ENCODE results near the gene UBE2M.

The UBE2M gene

DNA sequence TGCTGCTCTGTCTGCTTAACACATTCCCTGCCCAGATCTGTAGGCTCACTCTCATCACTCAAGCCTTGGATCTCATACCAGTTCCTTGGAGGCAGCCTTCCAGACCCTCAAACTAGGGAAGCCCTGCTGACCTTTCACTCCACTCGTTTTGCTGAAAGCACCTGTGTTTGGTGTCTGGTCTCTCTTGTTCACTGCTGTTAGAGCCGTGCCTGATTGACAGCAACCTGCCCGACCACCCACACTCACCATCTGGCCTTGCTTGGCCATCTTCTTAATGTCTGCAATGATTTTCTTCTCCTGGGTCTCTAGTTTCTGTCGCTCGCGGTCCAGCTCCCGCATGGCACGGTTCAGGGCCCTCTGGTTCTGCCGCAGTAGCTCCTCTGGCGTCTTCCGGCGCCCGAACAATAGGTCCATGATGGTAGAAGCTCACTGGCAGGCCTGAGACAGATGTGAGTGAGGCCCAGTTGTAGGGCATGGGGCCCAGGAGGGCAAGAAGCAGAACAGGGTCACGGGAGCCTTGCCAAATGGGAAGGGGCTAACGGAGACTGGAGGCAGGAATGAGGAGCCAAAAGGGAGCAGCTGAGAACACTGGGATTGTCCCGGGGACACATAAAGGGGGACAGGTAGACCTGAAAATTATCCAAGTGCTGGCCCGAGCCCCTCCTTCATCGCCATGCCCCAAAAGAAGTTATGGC lies 4.5 kb downstream of the UBE2M start:
- peak overlapping the region; percentile 84 for H3K4me3 ChIP-seq (ENCODE audit: control insufficient read depth, low read depth, low read length)
- TF ChIP-seq, protein P1, sequence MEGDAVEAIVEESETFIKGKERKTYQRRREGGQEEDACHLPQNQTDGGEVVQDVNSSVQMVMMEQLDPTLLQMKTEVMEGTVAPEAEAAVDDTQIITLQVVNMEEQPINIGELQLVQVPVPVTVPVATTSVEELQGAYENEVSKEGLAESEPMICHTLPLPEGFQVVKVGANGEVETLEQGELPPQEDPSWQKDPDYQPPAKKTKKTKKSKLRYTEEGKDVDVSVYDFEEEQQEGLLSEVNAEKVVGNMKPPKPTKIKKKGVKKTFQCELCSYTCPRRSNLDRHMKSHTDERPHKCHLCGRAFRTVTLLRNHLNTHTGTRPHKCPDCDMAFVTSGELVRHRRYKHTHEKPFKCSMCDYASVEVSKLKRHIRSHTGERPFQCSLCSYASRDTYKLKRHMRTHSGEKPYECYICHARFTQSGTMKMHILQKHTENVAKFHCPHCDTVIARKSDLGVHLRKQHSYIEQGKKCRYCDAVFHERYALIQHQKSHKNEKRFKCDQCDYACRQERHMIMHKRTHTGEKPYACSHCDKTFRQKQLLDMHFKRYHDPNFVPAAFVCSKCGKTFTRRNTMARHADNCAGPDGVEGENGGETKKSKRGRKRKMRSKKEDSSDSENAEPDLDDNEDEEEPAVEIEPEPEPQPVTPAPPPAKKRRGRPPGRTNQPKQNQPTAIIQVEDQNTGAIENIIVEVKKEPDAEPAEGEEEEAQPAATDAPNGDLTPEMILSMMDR (conservative IDR thresholded peaks at IDR 0.05; ENCODE audit: control insufficient read depth, insufficient read depth, low read depth, low read length) = no peak
- DNase-seq (ENCODE audit: low read depth) = no peak

DNA sequence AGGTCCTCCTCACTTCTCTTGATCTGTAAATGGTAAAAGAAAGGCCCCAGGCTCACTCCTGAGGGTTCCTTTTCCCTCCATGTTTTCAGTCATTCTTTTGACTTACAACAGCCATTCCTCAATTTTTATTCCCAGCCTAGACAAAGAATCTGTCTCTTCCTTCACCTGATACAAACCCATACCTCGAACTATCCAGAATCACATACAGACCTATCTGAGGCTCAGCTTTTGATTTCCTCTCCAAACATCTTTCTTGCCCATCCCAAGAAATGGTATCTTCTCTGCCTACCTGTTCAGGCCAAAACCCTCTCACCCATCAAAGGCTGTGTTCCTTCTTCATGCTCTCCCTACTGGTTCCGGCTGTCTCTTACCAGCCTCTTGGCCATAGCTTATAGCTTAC lies 5.8 kb downstream of the UBE2M start:
- no peak overlapping the region for H3K4me3 ChIP-seq (ENCODE audit: control insufficient read depth, low read depth, low read length)
- TF ChIP-seq, protein P1 (conservative IDR thresholded peaks at IDR 0.05; ENCODE audit: control insufficient read depth, insufficient read depth, low read depth, low read length) = no peak
- DNase-seq (ENCODE audit: low read depth) = no peak

DNA sequence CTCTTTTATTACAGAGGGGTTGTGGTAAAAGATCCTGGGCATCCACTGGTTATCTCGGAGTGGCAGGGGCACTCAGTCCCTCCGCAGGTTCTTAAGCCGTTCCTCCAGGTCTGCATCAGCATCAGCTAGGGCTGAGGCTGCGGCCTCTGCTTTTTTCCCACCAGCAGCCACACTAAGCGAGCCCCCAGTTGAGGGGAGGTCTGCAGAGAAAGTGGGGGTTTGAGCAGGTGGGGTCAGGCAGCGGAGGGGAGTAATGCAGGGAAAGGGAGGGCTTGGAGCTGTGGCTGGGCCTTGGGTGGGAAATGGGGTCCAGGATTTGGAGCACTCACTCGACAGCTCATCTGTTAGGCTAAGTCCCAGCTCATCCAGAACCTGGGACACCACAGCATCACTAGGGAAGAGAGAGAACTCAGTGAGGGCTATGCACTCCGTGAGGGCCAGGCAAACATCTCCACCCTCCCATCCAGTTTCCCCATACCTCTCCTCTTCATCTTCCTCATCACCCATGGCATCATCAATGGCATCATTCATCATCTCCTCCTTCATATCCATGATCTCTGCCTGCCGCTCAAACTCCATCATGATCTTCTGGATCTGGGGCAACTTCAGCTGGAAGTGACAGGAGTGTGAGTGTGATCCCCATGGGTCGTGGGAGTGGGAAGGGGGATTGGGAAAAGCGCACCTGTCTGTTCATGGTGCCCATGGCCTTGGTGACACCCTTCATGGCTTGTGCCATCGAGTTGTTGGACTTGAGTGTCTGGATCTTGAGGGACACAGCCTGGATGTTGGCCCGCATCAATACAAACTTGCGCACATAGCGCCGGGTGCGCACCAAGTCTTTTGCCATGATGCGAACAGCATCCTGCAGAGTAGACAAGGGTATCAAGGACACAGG lies 6.6 kb downstream of the UBE2M start:
- TF ChIP-seq, protein P1 (conservative IDR thresholded peaks at IDR 0.05; ENCODE audit: control insufficient read depth, insufficient read depth, low read depth, low read length) = no peak
- no peak for DNase-seq (ENCODE audit: low read depth)
- H3K4me3 ChIP-seq (ENCODE audit: control insufficient read depth, low read depth, low read length) = no peak overlapping the region

DNA sequence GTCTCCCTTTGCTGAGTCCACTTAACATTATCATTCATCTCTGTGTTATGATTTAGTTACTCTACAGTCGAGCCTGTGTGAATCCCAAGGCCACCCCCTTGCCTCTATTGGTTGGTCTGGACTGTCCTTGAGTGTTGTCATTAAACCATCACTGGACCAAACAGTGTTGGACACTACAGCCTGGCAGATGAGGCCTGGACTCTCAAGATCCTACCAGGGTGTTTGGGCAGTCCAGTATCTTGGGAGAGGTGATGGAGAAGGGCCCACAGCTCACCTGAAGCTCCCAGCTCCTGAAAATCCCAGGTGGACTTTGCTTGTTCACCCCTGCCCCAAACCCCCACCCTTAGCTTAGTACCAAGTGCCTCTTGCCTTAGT lies 7.3 kb downstream of the UBE2M start:
- TF ChIP-seq, protein P1 (conservative IDR thresholded peaks at IDR 0.05; ENCODE audit: control insufficient read depth, insufficient read depth, low read depth, low read length) = no peak
- no peak overlapping the region for H3K4me3 ChIP-seq (ENCODE audit: control insufficient read depth, low read depth, low read length)
- no peak for DNase-seq (ENCODE audit: low read depth)

DNA sequence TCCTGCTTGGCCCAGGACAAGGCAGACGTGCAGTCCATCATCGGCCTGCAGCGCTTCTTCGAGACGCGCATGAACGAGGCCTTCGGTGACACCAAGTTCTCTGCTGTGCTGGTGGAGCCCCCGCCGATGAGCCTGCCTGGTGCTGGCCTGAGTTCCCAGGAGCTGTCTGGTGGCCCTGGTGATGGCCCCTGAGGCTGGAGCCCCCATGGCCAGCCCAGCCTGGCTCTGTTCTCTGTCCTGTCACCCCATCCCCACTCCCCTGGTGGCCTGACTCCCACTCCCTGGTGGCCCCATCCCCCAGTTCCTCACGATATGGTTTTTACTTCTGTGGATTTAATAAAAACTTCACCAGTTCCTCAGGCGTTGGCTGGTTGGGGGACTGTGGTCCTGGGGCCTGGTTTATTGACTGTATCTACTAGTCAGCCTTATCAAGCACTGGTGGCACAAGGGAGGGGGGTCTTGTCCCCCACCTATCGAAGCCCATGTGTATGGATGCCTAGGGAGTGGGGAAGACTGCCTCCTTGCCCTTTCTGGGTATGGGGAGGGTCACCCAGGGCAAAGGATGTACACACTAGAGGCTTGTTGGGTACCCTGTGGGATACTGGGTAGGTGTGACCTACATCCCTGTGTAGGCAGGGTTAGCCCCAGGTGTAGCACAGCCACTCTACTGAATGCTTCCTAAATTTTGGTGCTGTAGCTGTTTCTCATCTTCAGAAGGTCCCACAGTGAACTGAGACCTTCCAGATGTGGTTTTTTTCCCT lies 7.9 kb downstream of the UBE2M start:
- no peak for DNase-seq (ENCODE audit: low read depth)
- no peak overlapping the region for H3K4me3 ChIP-seq (ENCODE audit: control insufficient read depth, low read depth, low read length)
- TF ChIP-seq, protein P1 (conservative IDR thresholded peaks at IDR 0.05; ENCODE audit: control insufficient read depth, insufficient read depth, low read depth, low read length) = no peak

DNA sequence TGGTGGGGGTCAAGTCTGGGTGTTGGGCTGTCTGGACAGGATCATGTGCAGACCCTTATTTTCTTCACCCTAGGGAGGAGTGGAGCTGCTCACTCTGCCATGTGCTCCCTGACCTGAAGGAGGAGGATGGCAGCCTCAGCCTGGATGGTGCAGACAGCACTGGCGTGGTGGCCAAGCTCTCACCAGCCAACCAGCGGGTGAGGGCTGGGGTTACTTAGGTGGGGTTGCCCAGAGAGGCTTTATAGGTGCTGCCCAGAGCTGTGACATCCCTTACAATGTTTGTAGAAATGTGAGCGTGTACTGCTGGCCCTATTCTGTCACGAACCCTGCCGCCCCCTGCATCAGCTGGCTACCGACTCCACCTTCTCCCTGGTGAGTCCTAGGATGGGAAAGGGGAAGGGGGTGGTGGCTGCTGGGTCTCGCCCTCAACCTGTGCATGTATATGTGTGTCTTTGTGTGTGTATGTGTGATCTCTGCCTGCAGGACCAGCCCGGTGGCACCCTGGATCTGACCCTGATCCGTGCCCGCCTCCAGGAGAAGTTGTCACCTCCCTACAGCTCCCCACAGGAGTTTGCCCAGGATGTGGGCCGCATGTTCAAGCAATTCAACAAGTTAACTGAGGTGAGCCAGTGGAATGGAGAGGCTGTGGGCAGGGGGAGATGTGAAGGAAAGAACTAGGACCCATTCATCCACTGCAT lies 8.6 kb downstream of the UBE2M start:
- TF ChIP-seq, protein P1 (conservative IDR thresholded peaks at IDR 0.05; ENCODE audit: control insufficient read depth, insufficient read depth, low read depth, low read length) = no peak

More for the DNA sequence above, 8.6 kb downstream of the UBE2M start:
- DNase-seq (ENCODE audit: low read depth) = no peak
- no peak overlapping the region for H3K4me3 ChIP-seq (ENCODE audit: control insufficient read depth, low read depth, low read length)
